HCT116 (cell line): Measurements from ENCODE around the gene ATP8B4. TPM values are rescaled to one million over a fixed set of nuclear protein-coding genes. Genes with fewer than 3 reads are reported as not detected.

Experiments
- ATAC-seq: fragments of 200-7000 bp; cut with Tn5 transposase; 2 replicates; pipeline ENCODE4 v1.9.1; 2020; ENCODE audit warnings: mild to moderate bottlenecking, moderate library complexity
- BruUV-seq: library from RNA; stranded (reverse); fragments of 400-500 nt; replicated peaks from 2 replicates; lab custom pipeline; 2021; lab: Mats Ljungman, UMichigan
- CTCF ChIA-PET: fragments of 300-600 bp; sonication (Branson Sonifier 250); formaldehyde crosslinking; loops from one replicate; lab custom pipeline; 2021; ENCODE audit warnings: antibody characterized with exemption; lab: Charles Lee
- POLR2A ChIA-PET: fragments of 300-600, 350-600 bp; sonication (Branson Sonifier 250); formaldehyde crosslinking; loops from one replicate; lab custom pipeline; 2021; ENCODE audit warnings: antibody characterized with exemption; lab: Charles Lee
- RAD21 ChIA-PET, 2 experiments: fragments of 300-600 bp; sonication (Branson Sonifier 250); formaldehyde crosslinking; loops; one replicate each; lab custom pipeline; 2023; ENCODE audit warnings: low total read pairs in 2 of 2; ENCODE audit not compliant: uncharacterized antibody in 2 of 2, unreplicated experiment in 2 of 2, low non-redundant PET in 1 of 2; lab: Charles Lee
- DNase-seq: peaks from one replicate; pipeline ENCODE4 v3.0.0-alpha.2; 2010; ENCODE audit warnings: low read depth, low spot score
- H2AFZ ChIP-seq: fragments of 200-600 bp; shearing (Covaris generic), sonication (generic); 2 replicates; pipeline ENCODE4 v1.6.1; 2017; ENCODE audit warnings: low read depth, mixed run types, mixed read lengths, antibody characterized with exemption, low read length; ENCODE audit not compliant: poor library complexity, severe bottlenecking
- H3K27ac ChIP-seq: 2 replicates; pipeline ENCODE4 v1.5.1; 2012; ENCODE audit warnings: low read depth, low read length
- H3K27me3 ChIP-seq: fragments of 200-600 bp; sonication (generic); 2 replicates; pipeline ENCODE4 v1.6.1; 2016; ENCODE audit warnings: mixed run types, low read length, mixed read lengths; ENCODE audit not compliant: insufficient read depth
- H3K36me3 ChIP-seq, 2 experiments: fragments of 200-500 bp in 1 of 2; fragments of 200-600 bp in 1 of 2; sonication (Bioruptor generic) in 1 of 2; sonication (generic) in 1 of 2; 2 replicates each; pipeline versions ENCODE4 v1.5.1 to v1.6.1; 2014 to 2016; ENCODE audit warnings: low read length in 2 of 2, inconsistent platforms in 1 of 2, mixed read lengths in 1 of 2, mixed run types in 1 of 2; ENCODE audit not compliant: insufficient read depth in 2 of 2, control insufficient read depth in 1 of 2
- H3K4me1 ChIP-seq, 2 experiments: fragments of 200-600 bp in 1 of 2; sonication (generic) in 1 of 2; 2 replicates each; pipeline versions ENCODE4 v1.5.1 to v1.6.1; 2012 to 2017; ENCODE audit warnings: low read length in 2 of 2, inconsistent platforms in 1 of 2, mild to moderate bottlenecking in 1 of 2, mixed read lengths in 1 of 2, mixed run types in 1 of 2, moderate library complexity in 1 of 2; ENCODE audit not compliant: insufficient read depth in 2 of 2, control insufficient read depth in 1 of 2
- H3K4me2 ChIP-seq: fragments of 200-600 bp; sonication (generic); 2 replicates; pipeline ENCODE4 v1.6.1; 2017; ENCODE audit warnings: mixed run types, low read length, mixed read lengths
- H3K4me3 ChIP-seq, 2 experiments: fragments of 200-600 bp in 1 of 2; sonication (generic) in 1 of 2; replicated peaks in 1 of 2; 2 replicates each; pipeline ENCODE4 v1.5.1; 2011 to 2016; ENCODE audit warnings: low read length in 2 of 2, control low read depth in 1 of 2, low read depth in 1 of 2, mild to moderate bottlenecking in 1 of 2, mixed read lengths in 1 of 2, mixed run types in 1 of 2
- H3K79me2 ChIP-seq: fragments of 200-600 bp; sonication (generic); 2 replicates; pipeline ENCODE4 v1.6.1; 2017; ENCODE audit warnings: mild to moderate bottlenecking, mixed run types, low read length, moderate library complexity, mixed read lengths; ENCODE audit not compliant: insufficient read depth
- H3K9ac ChIP-seq: fragments of 200-600 bp; sonication (generic); 2 replicates; pipeline ENCODE4 v1.6.1; 2016; ENCODE audit warnings: low read length, mixed read lengths
- H3K9me2 ChIP-seq: fragments of 200-600 bp; sonication (generic), shearing (Covaris generic); 2 replicates; pipeline ENCODE4 v1.6.1; 2017; ENCODE audit warnings: mixed run types, mild to moderate bottlenecking, moderate library complexity; ENCODE audit not compliant: insufficient read depth
- H3K9me3 ChIP-seq, 2 experiments: fragments of 200-500 bp in 1 of 2; fragments of 200-600 bp in 1 of 2; sonication (Bioruptor generic) in 1 of 2; sonication (generic) in 1 of 2; 2 replicates each; pipeline ENCODE4 v1.6.1; 2014 to 2017; ENCODE audit warnings: low read length in 2 of 2, mixed read lengths in 2 of 2, inconsistent platforms in 1 of 2, low read depth in 1 of 2, mild to moderate bottlenecking in 1 of 2, mixed run types in 1 of 2, moderate library complexity in 1 of 2; ENCODE audit not compliant: control insufficient read depth in 1 of 2, insufficient read depth in 1 of 2
- H4K20me1 ChIP-seq: fragments of 200-600 bp; sonication (generic), shearing (Covaris generic); 2 replicates; pipeline ENCODE4 v1.6.1; 2017; ENCODE audit warnings: mixed run types, mild to moderate bottlenecking, moderate library complexity; ENCODE audit not compliant: insufficient read depth
- CBX3 ChIP-seq: IDR thresholded peaks from 2 replicates; pipeline ENCODE4 v1.6.1; 2012; ENCODE audit warnings: low read depth
- CEBPB ChIP-seq: IDR thresholded peaks from 2 replicates; pipeline ENCODE4 v1.6.1; 2012; ENCODE audit warnings: low read depth
- CTCF ChIP-seq, 3 experiments: fragments of 200-600 bp in 1 of 3; sonication (generic) in 1 of 3; IDR thresholded peaks in 2 of 3; conservative IDR thresholded peaks in 1 of 3; 2 replicates each; pipeline ENCODE4 v1.5.1; 2012 to 2017; ENCODE audit warnings: low read depth in 2 of 3, low read length in 2 of 3, antibody characterized with exemption in 1 of 3, borderline replicate concordance in 1 of 3, control low read depth in 1 of 3, mild to moderate bottlenecking in 1 of 3, mixed read lengths in 1 of 3, mixed run types in 1 of 3, moderate library complexity in 1 of 3; ENCODE audit not compliant: insufficient read depth in 1 of 3
- EGR1 ChIP-seq: IDR thresholded peaks from 2 replicates; pipeline ENCODE4 v1.6.1; 2012; ENCODE audit warnings: low read depth
- ELF1 ChIP-seq: IDR thresholded peaks from 2 replicates; pipeline ENCODE4 v1.6.1; 2012; ENCODE audit warnings: low read depth, borderline replicate concordance
- EZH2 ChIP-seq: fragments of 200-600 bp; sonication (generic); IDR thresholded peaks from 2 replicates; pipeline ENCODE4 v1.6.1; 2017; ENCODE audit warnings: antibody characterized with exemption, mixed run types
- FOSL1 ChIP-seq: IDR thresholded peaks from 2 replicates; pipeline ENCODE4 v1.6.1; 2012; ENCODE audit warnings: low read depth
- JUND ChIP-seq: IDR thresholded peaks from 2 replicates; pipeline ENCODE4 v1.6.1; 2012
- POLR2A ChIP-seq: IDR thresholded peaks from 2 replicates; pipeline ENCODE4 v1.7.0; 2011; ENCODE audit warnings: borderline replicate concordance; ENCODE audit not compliant: insufficient read depth, insufficient read length; ENCODE audit errors: extremely low read depth
- RAD21 ChIP-seq: IDR thresholded peaks from 2 replicates; pipeline ENCODE4 v1.6.1; 2012; ENCODE audit warnings: low read depth, mild to moderate bottlenecking
- SIN3A ChIP-seq: IDR thresholded peaks from 2 replicates; pipeline ENCODE4 v1.6.1; 2012; ENCODE audit warnings: low read depth
- TCF7L2 ChIP-seq: IDR thresholded peaks from 2 replicates; pipeline ENCODE4 v1.7.0; 2011; ENCODE audit warnings: borderline replicate concordance, inconsistent platforms; ENCODE audit not compliant: insufficient read depth, insufficient read length; ENCODE audit errors: extremely low read depth
- ZNF274 ChIP-seq: fragments of 200-500 bp; sonication (Bioruptor generic); IDR thresholded peaks from 2 replicates; pipeline ENCODE4 v1.6.1; 2014; ENCODE audit warnings: mild to moderate bottlenecking, low read depth, low read length, inconsistent platforms
- intact Hi-C: fragments of 100-400 bp; cut with micrococcal nuclease; formaldehyde crosslinking; loops from 2 replicates; pipeline ENCODE4 v1.10.0; 2022
- total RNA-seq: library from RNA; stranded (reverse); gene quantifications from one replicate; pipeline ENCODE4 v1.2.1, GENCODE V29; 2021; ENCODE audit not compliant: unreplicated experiment

The ATP8B4 gene
- total RNA-seq, 1 experiment from 2014 or later: 0.25 TPM

DNA sequence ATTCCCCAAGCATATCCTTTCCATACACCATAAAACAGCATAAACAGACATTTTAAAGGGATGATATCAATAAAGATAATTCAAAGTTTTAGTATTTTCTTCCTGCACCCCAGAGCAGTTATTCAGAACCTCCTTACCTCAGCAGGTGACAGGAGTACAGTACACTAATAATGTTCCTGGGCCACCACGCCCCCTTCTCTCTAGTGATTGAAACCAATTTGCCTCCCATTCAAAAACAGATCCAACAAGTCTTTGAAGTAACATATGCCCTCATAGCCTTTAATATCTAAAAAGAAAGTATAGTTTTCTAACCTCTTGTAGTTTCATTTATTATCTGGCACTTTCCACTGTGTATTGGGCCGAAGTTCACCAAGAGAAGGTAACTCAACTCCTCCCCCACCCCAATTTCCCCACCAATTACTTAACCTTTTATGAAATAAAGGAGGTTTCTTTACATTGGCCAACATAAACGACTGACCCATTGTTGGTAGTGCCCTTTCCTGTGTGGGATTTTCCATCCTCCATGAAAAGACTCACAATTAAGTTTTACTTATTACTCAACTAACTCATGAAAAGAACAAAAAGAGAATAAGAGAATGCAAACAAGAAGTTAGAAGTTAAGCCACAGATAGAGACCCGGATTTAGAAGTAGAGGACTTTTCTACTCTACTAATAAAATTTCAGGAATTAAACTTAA is 5.0 kb upstream of the ATP8B4 start:
- ChIA-PET POLR2A (no interaction called here), CTCF (no interaction called here), RAD21 (no interaction called here)
- H3K36me3 ChIP-seq: no peaks in the 10 kb centered on the region
- ATAC-seq: no peak
- H3K4me1 ChIP-seq: no peaks in the 10 kb centered on the region
- no TSS peak for BruUV-seq
- no peak overlapping the region for H2AFZ ChIP-seq
- intact Hi-C loops: no loop called here
- no peak overlapping the region for H3K9ac ChIP-seq
- no peaks in the 10 kb centered on the region for H3K79me2 ChIP-seq
- H3K4me3 ChIP-seq: no peak overlapping the region
- H4K20me1 ChIP-seq: no peaks in the 10 kb centered on the region
- no peaks in the 10 kb centered on the region for H3K9me3 ChIP-seq
- no peak for TF ChIP-seq SIN3A
- TF ChIP-seq CTCF (IDR thresholded peaks at IDR 0.05 in 2 of 3, conservative IDR thresholded peaks at IDR 0.05 in 1 of 3; ENCODE audit: borderline replicate concordance in 1 of 3, insufficient read depth in 1 of 3, low read depth in 2 of 3, low read length in 2 of 3): no peak
- TF ChIP-seq TCF7L2: no peak
- TF ChIP-seq CEBPB: no peak
- no peaks in the 10 kb centered on the region for H3K9me2 ChIP-seq
- no peak overlapping the region for H3K4me2 ChIP-seq
- H3K27me3 ChIP-seq: no peaks in the 10 kb centered on the region
- no peak for DNase-seq
- no peak overlapping the region for H3K27ac ChIP-seq

- CTCF ChIA-PET: no interaction called here
- H3K4me3 ChIP-seq: no peak overlapping the region
- H3K27me3 ChIP-seq: no peaks in the 10 kb centered on the region
- no TSS peak for BruUV-seq
- no peaks in the 10 kb centered on the region for H4K20me1 ChIP-seq
- no peak overlapping the region for H3K9ac ChIP-seq
- H3K79me2 ChIP-seq: no peaks in the 10 kb centered on the region
- no peaks in the 10 kb centered on the region for H3K4me1 ChIP-seq
- DNase-seq (no peak), ATAC-seq (no peak)
- H3K27ac ChIP-seq: no peak overlapping the region
- H3K36me3 ChIP-seq: no peaks in the 10 kb centered on the region
- no peaks in the 10 kb centered on the region for H3K9me2 ChIP-seq
- intact Hi-C loops: no loop called here
- no peak overlapping the region for H3K4me2 ChIP-seq
- no peak overlapping the region for H2AFZ ChIP-seq
- RAD21 ChIA-PET: no interaction called here
- POLR2A ChIA-PET: no interaction called here
- H3K9me3 ChIP-seq: no peaks in the 10 kb centered on the region
- TF ChIP-seq POLR2A: no peak
- no peak for TF ChIP-seq JUND
- no peak for TF ChIP-seq ZNF274
- no peak for TF ChIP-seq CBX3
- no peak for TF ChIP-seq EZH2
- no peak for TF ChIP-seq ELF1
- no peak for TF ChIP-seq RAD21
- no peak for TF ChIP-seq CTCF (IDR thresholded peaks at IDR 0.05 in 2 of 3, conservative IDR thresholded peaks at IDR 0.05 in 1 of 3; ENCODE audit: borderline replicate concordance in 1 of 3, insufficient read depth in 1 of 3, low read depth in 2 of 3, low read length in 2 of 3)
- no peak for TF ChIP-seq FOSL1
- no peak for TF ChIP-seq EGR1
- TF ChIP-seq CEBPB: no peak
Measured at GRCh38 chr15:50120729-50121128, 1.7 kb upstream of the ATP8B4 start.
